Measurements from ENCODE around the gene CABP1.

CABP1 gene

GRCh38 chr12:120670667-120671066 is 30.2 kb downstream of the CABP1 start:
- Histone ChIP-seq H2AFZ (no peak overlapping the region), H3K4me2 (ENCODE audit: low read length) (no peak overlapping the region), H3K9me3 (ENCODE audit: control insufficient read depth, low read length) (no peaks in the 10 kb centered on the region), H3K4me3 (ENCODE audit: low read depth, low read length) (no peak overlapping the region), H3K36me3 (ENCODE audit: control insufficient read depth, insufficient read depth, low read length) (no peaks in the 10 kb centered on the region), H3K9ac (no peak overlapping the region), H3K27me3 (ENCODE audit: control insufficient read depth, insufficient read depth, low read length) (no peaks in the 10 kb centered on the region), H3K4me1 (peaks cover 12% of the 10 kb centered on the region), H3K79me2 (no peaks in the 10 kb centered on the region), H3K27ac (no peak overlapping the region)
- TF ChIP-seq CTCF (IDR thresholded peaks at IDR 0.05): no peak

DNA sequence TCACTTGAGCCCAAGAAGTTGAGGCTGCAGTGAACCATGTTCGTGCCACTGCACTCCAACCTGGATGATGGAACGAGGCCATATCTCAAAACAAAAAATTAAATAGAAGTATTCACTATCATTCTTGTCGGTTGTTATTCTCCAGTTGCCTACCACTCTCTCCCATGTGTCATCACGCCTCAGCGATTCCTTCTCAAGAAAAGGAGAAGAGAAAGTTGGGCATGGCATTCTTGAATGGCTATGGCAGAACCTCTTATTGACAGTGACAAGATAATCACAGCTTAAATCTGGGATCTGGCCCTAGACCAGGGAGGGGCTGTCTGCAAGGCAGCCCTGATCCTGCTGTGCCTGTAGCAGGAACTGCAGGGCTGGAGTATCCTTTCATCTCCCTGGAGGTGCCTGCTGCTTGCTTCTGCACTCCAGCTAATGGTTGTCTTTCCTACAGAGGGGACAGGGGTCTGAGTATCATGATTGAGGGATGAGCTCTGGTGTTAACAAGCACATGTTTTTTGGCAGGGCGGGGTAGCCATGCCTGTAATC is 33.7 kb downstream of the CABP1 start:
- Histone ChIP-seq H3K36me3 (ENCODE audit: control insufficient read depth, insufficient read depth, low read length) (no peaks in the 10 kb centered on the region), H3K4me1 (peaks cover 8% of the 10 kb centered on the region), H3K27me3 (ENCODE audit: control insufficient read depth, insufficient read depth, low read length) (no peaks in the 10 kb centered on the region), H3K79me2 (no peaks in the 10 kb centered on the region), H3K9ac (no peak overlapping the region), H2AFZ (no peak overlapping the region), H3K9me3 (ENCODE audit: control insufficient read depth, low read length) (no peaks in the 10 kb centered on the region), H3K4me2 (ENCODE audit: low read length) (no peak overlapping the region), H3K4me3 (ENCODE audit: low read depth, low read length) (no peak overlapping the region), H3K27ac (no peak overlapping the region)
- no peak for TF ChIP-seq CTCF (IDR thresholded peaks at IDR 0.05)

- H3K9me3 ChIP-seq (ENCODE audit: control insufficient read depth, low read length): no peaks in the 10 kb centered on the region
- H2AFZ ChIP-seq: no peak overlapping the region
- peak overlapping the region; percentile 52 for H3K27ac ChIP-seq
- no peak overlapping the region for H3K4me3 ChIP-seq (ENCODE audit: low read depth, low read length)
- no peaks in the 10 kb centered on the region for H3K4me1 ChIP-seq
- no peaks in the 10 kb centered on the region for H3K79me2 ChIP-seq
- no peak overlapping the region for H3K9ac ChIP-seq
- peak overlapping the region; percentile 26 for H3K4me2 ChIP-seq (ENCODE audit: low read length)
- no peaks in the 10 kb centered on the region for H3K27me3 ChIP-seq (ENCODE audit: control insufficient read depth, insufficient read depth, low read length)
- H3K36me3 ChIP-seq (ENCODE audit: control insufficient read depth, insufficient read depth, low read length): no peaks in the 10 kb centered on the region
- no peak for TF ChIP-seq CTCF (IDR thresholded peaks at IDR 0.05)
These were observed 37.5 kb downstream of the CABP1 start for GRCh38 chr12:120677765-120678473.

- Histone ChIP-seq H3K9me3 (ENCODE audit: control insufficient read depth, low read length) (no peaks in the 10 kb centered on the region), H3K79me2 (no peaks in the 10 kb centered on the region), H3K27me3 (ENCODE audit: control insufficient read depth, insufficient read depth, low read length) (no peaks in the 10 kb centered on the region), H3K9ac (no peak overlapping the region), H3K4me2 (ENCODE audit: low read length) (no peak overlapping the region), H3K36me3 (ENCODE audit: control insufficient read depth, insufficient read depth, low read length) (no peaks in the 10 kb centered on the region), H3K27ac (no peak overlapping the region), H2AFZ (no peak overlapping the region), H3K4me3 (ENCODE audit: low read depth, low read length) (no peak overlapping the region), H3K4me1 (no peaks in the 10 kb centered on the region)
- no peak for TF ChIP-seq CTCF (IDR thresholded peaks at IDR 0.05)
These were observed 38.1 kb downstream of the CABP1 start for GRCh38 chr12:120678572-120678971.

Measured in parathyroid adenoma (tissue), 2 donors.